ENCODE measurements around the gene ELP6.

- TF ChIP-seq EZH2 (IDR thresholded peaks at IDR 0.05; ENCODE audit: borderline replicate concordance, low read length) (no peak), CTCF (IDR thresholded peaks at IDR 0.05; ENCODE audit: low read length) (no peak)
These were observed 20.5 kb upstream of the ELP6 start for GRCh38 chr3:47533996-47534454.
